ENCODE measurements around the gene DLGAP1. TPM values are rescaled to one million over a fixed set of nuclear protein-coding genes. Genes with fewer than 3 reads are reported as not detected.

The DLGAP1 gene
- total and polyA plus RNA-seq, 2 of the 8 experiments (the other 6 are each of a cell fraction or from before 2014, with no cell fraction given) = 11.8 to 16.9 TPM

DNA sequence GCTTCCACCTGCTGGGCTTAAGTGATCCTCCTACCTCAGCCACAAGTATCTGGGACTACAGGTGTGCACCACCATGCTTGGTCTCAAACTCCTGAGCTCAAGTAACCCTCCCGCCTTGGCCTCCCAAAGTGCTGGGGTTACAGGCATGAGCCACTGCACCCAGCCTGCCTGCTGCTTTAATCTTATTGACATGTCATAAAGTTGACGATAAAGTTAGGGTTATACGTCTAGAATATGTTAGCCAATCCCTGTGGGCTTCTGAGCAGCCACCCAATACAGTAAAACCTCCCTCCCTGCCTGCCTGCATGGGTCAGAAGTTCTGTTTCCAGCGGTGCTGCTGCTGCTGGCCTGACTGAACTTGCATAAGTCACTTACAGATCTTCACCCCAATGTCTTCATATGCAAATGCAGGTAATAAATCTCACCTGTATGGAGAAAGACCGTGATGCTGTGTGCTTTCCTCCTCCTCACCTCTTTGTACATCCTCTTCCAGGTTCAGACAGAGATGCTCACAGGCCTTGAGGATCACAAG, 975.1 kb downstream of the DLGAP1 start:
- TF ChIP-seq, protein P1, sequence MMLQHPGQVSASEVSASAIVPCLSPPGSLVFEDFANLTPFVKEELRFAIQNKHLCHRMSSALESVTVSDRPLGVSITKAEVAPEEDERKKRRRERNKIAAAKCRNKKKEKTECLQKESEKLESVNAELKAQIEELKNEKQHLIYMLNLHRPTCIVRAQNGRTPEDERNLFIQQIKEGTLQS (IDR thresholded peaks at IDR 0.05; ENCODE audit: insufficient read depth, low read depth, low read length) = no peak
- no peak for TF ChIP-seq NANOG (IDR thresholded peaks at IDR 0.05; ENCODE audit: insufficient read depth, low read depth, low read length, poor library complexity, severe bottlenecking)
- TF ChIP-seq CBX8 (IDR thresholded peaks at IDR 0.05; ENCODE audit: borderline replicate concordance, low read depth, low read length) = no peak
- TF ChIP-seq RFX5 (IDR thresholded peaks at IDR 0.05; ENCODE audit: borderline replicate concordance, low read depth, low read length) = no peak
- no peak for TF ChIP-seq CEBPB (IDR thresholded peaks at IDR 0.05; ENCODE audit: low read depth, low read length)
- no peak for TF ChIP-seq PHF8 (conservative IDR thresholded peaks at IDR 0.05; ENCODE audit: low read depth, low read length)
- TF ChIP-seq BCL11A (IDR thresholded peaks at IDR 0.05; ENCODE audit: low read depth in 2 of 2, low read length in 2 of 2) = no peak
- TF ChIP-seq RBBP5 (IDR thresholded peaks at IDR 0.05; ENCODE audit: borderline replicate concordance, low read depth, low read length) = no peak
- no peak for TF ChIP-seq JUN (IDR thresholded peaks at IDR 0.05; ENCODE audit: low read depth, low read length)
- no peak overlapping the region for H2AFZ ChIP-seq (ENCODE audit: low read length)
- POLR2A ChIA-PET (ENCODE audit: partially characterized antibody) = interaction anchor here (0.6 to 1.1 kb wide), 2 partner anchors 9 to 105 kb away, joined by 3 to 6 read pairs; no protein-coding TSS in a partner anchor

More for the DNA sequence above, 975.1 kb downstream of the DLGAP1 start:
- Histone ChIP-seq H4K5ac (ENCODE audit: insufficient read length, low read depth, low read length) (no peak overlapping the region), H3K4me3 (ENCODE audit: extremely low read depth in 1 of 4, insufficient read depth in 2 of 4, low read depth in 3 of 4, low read length in 4 of 4) (no peak overlapping the region), H2BK12ac (ENCODE audit: low read depth, low read length) (no peak overlapping the region; the same call in 1 of the 2 replicates), H3K4me2 (ENCODE audit: insufficient read depth in 1 of 2, low read depth in 2 of 2, low read length in 2 of 2) (no peak overlapping the region), H2BK15ac (ENCODE audit: low read length) (0 out of 2 replicates have a peak overlapping the region, but pooled peaks have one; percentile 1), H3K79me2 (ENCODE audit: control insufficient read depth in 1 of 2, insufficient read depth in 2 of 2, low read length in 2 of 2) (no peaks in the 10 kb centered on the region), H3K9me3 (ENCODE audit: insufficient read depth in 2 of 2, low read depth in 1 of 2, low read length in 1 of 2) (no peaks in the 10 kb centered on the region), H2BK20ac (ENCODE audit: low read length) (no peak overlapping the region), H3K56ac (replicated peaks; ENCODE audit: insufficient read length, low read depth, low read length) (no peak overlapping the region), H3K9ac (replicated peaks in 1 of 4; ENCODE audit: extremely low read depth in 1 of 4, low read depth in 3 of 4, low read length in 3 of 4) (no peak overlapping the region; a peak in 1 of 7 replicates), H2BK120ac (replicated peaks; ENCODE audit: low read depth, low read length) (no peak overlapping the region), H2AK5ac (ENCODE audit: low read depth, low read length) (no peak overlapping the region), H3K4me1 (replicated peaks in 1 of 4; ENCODE audit: control insufficient read depth in 3 of 4, insufficient read depth in 4 of 4, low read length in 3 of 4) (peaks cover 0 to 7% (median 3%) of the 10 kb centered on the region in 4 experiments; a peak in 4 of 7 replicates), H4K8ac (ENCODE audit: extremely low read depth, insufficient read depth, low read length) (no peak overlapping the region), H3K23me2 (ENCODE audit: low read depth, low read length) (no peaks in the 10 kb centered on the region), H3K36me3 (ENCODE audit: control insufficient read depth in 2 of 4, insufficient read depth in 4 of 4, low read length in 3 of 4) (no peaks in the 10 kb centered on the region), H2BK5ac (ENCODE audit: low read depth, low read length) (no peak overlapping the region), H3K14ac (ENCODE audit: insufficient read length) (no peak overlapping the region), H3K18ac (ENCODE audit: extremely low read depth, low read length) (no peak overlapping the region), H4K91ac (replicated peaks; ENCODE audit: insufficient read length, low read length) (no peak overlapping the region), H4K20me1 (replicated peaks in 1 of 2; ENCODE audit: control insufficient read depth in 1 of 2, insufficient read depth in 2 of 2, low read length in 2 of 2) (no peaks in the 10 kb centered on the region), H3K79me1 (ENCODE audit: low read depth, low read length) (no peaks in the 10 kb centered on the region), H3K4ac (replicated peaks; ENCODE audit: insufficient read length, low read depth, low read length) (no peak overlapping the region), H3K27ac (ENCODE audit: low read depth, low read length) (no peak overlapping the region), H3K27me3 (replicated peaks in 1 of 4; ENCODE audit: control insufficient read depth in 3 of 4, extremely low read depth in 1 of 4, insufficient read depth in 3 of 4, low read length in 3 of 4) (no peaks in the 10 kb centered on the region), H3K23ac (ENCODE audit: insufficient read length) (no peak overlapping the region)
- 82% methylated on average over 5 of the region's 5 CpGs; no CpG with 5 or more reads in 1 of the 2 experiments for WGBS, 2 experiments (ENCODE audit: extremely low coverage in 1 of 2, insufficient coverage in 1 of 2, insufficient read length in 1 of 2, insufficient replicate concordance in 2 of 2, low coverage in 1 of 2, low lambda C conversion rate in 2 of 2, missing lambda C conversion rate in 1 of 2)
- CTCF ChIA-PET (ENCODE audit: partially characterized antibody) = interaction anchor here (0.6 to 3.1 kb wide), 7 partner anchors 9 to 1121 kb away, joined by 3 to 12 read pairs (median 3); no protein-coding TSS in a partner anchor
- FAIRE-seq = no peak
- no peak for DNase-seq (ENCODE audit: low read depth in 1 of 2, low spot score in 2 of 2)
